KG1 (cell line): ENCODE results near the gene USP34.
"Not testable (repeated sequence)": the region's sequence is repeated elsewhere in the genome, so short reads cannot be mapped to it uniquely, and the experiment has no call there.

Experiments
- DNase-seq: peaks from one replicate; lab custom pipeline; 2025; lab: John Stamatoyannopoulos, UW

The USP34 gene

DNA sequence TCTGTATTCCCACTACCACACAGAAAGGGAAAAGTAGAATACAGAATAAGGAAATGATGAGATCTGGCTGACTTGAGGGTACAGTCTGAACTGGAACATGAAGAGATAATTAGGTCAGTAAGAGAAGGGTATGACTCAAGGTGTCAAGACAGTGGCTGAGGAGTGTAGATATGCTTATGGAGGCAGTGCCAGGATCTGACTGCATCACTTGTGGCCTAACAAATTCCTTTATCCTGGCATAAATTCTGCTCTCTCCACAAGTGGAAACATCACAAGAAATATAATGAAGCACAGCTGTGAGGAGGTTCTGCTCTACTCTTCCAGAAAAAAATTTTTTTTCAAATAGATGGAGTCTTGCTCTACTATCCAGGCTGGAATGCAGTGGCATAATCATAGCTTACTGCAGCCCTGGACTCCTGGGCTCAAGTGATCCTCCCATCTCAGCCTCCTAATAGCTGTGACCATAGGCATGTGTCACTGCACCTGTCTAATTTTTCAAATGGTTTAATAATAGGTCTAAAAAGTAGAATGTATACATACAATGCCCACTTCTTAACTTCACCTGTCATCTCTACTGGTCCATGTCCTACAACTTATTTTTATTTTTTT is 223.6 kb downstream of the USP34 start:
- no peak for DNase-seq

DNA sequence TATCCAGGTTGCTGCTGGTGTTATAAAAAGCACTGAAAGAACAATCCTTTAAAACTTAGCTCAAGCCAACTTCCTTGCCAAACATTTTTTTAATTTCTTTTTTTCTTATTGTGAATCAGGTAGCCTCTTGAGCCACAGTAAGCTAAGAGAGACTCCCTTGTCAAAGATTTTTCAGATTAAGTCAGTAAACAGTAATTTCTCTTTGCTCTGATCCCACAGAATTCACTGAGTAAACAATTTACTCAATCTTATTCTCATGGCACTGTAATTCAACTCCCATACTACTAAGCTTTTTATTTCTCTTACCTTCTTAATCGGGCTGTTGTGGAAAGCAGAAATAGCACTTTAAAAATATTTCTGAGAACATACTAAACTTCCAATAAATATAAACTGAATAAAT is 226.2 kb downstream of the USP34 start:
- no peak for DNase-seq

DNA sequence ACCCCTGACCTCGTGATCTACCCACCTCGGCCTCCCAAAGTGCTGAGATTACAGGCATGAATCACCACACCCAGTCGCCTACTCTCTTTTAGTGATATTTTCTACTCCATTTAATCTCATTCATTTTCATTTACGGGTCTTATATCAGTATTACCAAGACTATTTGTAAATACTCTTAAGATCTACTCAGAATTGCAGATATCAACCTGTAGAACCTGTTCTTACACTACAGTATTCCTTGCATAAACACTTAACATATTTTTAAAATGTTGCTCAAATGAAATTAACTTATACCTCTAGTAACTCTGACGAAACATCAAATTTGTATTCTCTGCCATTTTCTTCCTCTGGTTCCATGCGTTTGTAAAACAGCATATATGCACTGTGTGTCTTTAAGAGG is 229.6 kb downstream of the USP34 start:
- DNase-seq = no peak

DNA sequence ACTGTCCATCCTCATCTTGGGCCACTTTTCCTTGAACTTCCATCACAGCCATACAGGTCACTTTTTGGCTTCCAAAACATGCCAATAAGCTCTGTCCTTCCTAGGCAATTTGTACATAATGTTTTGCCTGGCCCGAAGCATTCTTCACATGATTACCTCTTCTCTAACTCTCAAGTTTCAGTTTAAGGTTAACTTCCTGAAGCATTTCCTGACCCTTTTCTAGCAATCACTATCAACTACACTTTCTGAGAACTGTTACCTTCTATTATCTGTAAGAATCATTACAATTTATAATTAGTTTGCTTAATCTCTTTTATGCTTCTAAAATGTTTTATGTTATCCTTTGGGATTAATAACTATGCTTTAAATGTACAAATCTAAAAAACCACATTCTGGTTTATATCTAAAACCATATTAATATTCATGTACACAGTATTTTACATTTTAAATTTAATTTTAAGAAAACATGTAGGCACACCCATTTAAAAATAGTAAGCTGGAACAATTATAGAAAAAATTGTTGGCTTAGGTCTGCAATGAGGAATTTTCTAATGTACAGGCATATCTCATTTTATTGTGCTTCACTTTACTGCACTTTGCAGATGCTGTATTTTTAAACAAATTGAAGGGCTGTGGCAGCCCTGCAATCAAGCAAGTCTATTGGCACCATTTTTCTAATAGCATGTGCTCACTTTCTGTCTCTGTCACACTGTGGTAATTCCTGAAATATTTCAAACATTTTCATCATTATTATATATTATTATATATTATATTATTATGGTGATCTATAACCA is 232.5 kb downstream of the USP34 start:
- DNase-seq = no peak

DNA sequence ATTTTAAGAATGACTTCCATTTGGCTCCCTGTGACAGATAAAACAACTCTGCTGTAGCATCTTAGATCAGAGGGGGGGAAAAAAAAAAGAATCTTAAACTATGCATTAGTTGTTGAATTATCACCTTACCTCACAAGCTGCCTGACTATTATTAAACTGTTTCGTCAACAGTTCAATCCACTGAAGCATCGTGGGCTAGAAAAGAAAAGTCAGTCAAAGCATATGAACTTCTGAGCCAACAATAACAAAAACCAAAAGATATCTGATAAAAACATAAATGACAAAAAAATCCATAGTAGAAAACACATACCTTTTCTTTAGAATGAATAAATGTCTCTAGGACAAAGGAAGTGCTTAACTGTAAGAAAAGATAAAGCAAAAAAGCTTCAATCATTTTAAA is 235.2 kb downstream of the USP34 start:
- DNase-seq = no peak

DNA sequence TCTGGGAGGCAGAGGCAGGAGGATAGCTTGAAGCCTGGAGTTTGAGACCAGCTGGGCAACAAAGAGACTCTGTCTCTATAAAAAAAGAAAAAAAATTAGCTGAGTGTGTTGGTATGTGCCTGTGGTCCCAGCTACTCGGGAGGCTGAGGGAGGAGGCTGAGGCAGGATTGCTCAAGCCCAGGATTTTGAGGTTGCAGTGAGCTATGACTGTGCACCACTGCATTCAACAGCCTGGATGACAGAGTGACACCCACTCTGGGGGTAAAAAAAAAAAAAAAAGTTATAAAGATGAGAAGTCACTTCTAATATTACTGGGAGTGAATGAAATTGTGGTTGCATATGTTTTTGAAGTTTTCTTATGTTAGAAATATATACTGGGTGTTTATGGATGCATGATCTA is 237.3 kb downstream of the USP34 start:
- DNase-seq = no peak

DNA sequence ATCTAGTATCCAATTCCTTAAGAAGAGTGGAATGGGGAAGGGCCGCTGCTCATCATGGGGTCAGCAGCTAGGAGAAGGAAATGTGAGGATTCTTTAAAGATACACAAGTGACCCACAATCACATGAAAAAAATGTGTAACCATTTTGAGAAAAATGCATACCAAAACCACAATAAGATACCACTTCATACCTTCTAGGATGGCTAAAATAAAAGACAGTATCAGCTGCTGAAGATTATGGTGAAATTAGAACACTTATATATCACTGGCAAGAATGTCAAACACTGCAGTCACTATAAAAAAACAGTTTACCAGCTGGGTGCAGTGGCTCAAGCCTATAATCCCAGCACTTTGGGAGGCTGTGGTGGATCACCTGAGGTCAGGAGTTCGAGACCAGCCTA is 241.0 kb downstream of the USP34 start:
- DNase-seq = no peak

DNA sequence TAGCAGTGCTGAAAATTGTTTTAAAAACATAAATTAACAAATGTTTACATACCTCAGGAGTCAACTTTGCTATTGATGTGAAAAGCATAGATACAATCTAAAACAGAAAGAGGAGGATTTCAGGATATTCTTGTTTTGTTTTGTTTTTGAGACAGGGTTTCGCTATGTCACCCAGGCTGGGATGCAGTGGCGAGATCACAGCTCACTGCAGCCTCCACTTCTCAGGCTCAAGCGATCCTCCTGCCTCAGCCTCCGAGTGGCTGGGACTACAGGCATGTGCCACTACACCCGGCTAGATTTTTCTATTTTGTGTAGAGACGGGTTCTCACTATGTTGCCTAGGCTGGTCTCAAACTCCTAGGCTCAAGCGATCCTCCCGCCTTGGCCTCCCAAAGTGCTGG is 248.3 kb downstream of the USP34 start:
- no peak for DNase-seq

DNA sequence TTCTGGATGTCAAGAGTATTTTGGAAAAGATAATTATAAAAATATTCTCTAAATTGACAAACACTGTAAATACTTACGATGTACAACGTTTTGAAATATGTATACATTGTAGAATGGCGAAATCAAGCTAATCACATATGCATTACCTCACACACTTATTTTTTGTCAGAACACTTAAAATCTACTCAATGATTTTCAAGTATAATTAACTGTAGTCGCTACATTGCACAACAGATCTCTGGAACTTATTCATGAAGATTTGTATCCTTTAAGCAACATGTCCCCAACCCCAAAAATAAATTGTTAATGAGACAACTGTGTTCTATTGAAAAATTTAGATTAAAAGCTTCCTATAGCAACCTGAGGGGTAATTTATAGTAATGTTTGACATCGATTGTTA is 249.1 kb downstream of the USP34 start:
- no peak for DNase-seq

DNA sequence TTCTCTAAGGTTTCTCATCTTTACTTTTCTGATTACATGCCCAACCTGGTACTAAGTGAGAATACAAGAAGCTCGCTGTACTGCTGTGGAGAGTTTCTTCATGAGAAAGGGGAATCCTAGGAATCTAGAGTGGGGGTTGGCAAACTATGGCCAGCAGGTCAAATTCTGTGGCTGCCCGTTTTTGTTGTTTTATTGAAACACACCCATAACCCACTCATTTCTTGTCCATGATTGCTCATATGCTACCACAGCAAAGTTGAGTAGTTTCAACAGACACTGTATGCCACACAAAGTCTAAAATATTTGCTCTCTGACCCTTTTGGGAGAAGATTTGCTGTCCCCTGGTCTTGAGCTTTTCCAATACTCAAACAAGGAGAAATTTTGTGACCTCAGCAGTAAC is 250.1 kb downstream of the USP34 start:
- no peak for DNase-seq

DNA sequence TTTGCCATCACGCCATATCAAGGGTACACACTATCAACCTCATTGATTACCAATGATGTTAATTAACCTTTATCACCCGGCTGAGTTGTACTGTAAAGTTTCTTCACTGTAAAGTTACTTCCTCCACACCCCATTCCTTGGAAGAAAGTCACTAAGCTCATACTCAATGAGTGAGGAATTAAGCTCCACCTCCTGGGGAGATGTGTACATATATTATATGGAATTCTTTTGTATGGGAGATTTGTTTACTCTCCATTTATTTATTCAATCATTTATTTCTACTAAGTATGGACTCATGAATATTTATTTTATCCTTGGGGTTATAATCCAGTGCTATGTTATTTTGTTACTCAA is 252.1 kb downstream of the USP34 start:
- DNase-seq = no peak

DNA sequence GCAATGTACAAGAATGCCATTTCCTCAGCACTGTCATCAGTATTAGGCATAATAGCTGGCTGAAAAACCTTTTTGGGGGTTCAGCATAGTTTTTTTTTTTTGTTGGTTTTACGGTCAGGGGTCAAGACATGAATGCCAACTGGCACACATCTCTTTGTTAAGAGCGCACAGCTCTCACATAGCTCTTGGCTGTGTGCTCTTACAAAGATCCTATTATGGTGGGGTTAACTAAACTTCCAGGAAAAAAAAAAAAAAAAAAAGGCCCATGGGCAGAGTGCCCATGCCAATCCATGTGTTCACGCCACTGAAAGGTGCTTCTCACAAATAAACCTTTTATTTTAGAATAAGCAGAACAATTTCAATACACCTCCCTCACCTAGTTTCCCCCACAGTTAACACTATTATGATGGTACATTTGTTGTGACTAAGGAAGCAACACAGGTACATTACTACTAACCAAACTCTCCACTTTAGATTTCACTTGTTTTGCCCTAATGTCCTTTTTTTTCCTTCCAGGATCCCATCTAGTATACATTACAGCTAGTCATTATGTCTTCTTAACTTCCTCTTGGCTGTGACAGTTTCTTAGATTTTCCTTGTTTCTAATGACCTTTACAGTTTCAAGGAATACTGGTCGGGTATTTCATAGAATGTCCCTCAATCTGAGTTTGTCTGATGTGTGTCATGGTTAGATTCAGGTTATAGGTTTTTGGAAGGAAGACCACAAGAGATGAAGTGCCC is 252.6 kb downstream of the USP34 start:
- DNase-seq = no peak

DNA sequence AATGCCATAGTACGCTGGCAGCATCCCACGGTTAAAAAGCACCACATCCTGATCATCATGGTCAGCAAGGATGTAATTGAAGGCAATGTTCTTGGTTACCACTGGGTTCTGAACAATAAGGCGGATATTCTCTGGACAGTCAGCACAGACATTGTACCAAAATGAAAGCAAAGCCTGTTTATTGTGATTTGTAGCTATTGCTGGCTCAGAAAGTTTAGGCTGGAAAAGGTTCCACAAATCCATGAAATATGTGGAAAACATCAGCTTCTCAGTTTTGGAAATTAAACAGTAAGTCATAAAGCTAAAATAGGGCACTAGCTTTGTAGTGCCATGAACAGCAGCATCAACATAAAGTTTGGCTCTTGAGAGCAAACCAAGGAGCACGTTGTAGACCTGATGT is 256.7 kb downstream of the USP34 start:
- DNase-seq = no peak

DNA sequence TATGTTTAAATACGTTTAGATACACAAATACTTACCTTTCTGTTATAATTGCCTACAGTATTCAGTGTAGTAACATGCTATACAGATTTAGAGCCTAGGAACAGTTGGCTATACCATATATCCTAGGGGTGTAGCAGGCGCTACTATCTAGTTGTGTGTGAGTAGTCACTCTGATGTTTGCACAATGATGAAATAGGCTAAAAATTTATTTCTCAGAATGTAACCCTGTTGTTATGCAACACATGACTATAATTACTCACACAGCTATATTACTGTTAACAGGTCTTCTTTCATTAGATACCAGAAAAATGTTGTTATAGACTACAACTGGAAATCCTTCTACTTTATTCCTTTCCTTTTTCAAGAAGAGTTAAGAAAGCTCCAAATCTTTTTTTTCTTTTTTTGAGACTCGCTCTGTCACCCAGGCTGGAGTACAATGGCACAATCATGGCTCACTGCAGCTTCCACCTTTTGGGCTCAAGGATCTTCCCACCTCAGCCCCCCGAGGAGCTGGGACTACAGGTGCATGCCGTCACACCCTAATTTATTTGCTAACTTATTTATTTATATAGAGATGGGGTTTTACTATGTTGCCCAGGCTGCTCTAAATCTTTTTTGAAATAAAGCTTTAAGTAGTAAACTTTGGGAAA is 260.4 kb downstream of the USP34 start:
- no peak for DNase-seq

DNA sequence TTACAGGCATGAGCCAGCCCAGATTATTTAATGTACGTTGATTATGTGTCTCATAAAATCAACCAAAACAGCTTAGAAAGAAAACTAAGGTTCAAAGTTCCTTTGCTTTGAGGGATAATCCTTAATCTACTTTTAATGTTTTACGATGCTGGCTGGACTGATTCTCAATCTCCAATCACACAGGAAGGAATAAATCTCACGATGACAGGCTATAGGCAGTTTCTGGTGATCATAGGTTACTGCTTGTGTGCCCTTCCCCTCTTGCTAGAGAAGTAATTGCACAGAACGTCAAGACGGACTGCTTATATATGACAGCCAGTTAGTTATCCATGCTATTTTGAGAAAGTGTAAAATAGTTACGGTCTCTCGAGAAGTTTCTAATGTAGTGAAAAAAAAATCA is 265.8 kb downstream of the USP34 start:
- no peak for DNase-seq

DNA sequence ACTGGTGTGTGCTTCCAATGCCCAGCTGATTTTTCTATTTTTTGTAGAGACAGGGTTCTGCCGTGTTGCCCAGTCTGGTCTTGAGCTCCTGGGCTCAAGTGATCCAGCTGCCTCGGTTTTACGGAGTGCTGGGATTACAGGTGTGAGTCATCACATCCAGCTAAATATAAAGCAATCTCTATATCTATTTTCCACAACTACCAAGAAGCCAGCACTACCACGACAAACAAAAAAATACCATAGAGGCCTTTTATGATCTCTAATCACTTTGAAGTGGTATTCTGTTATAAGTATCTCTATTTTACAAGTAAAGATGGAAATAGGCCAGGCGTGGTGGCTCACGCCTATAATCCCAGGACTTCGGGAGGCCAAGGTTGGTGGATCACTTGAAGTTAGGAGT is 274.2 kb downstream of the USP34 start:
- no peak for DNase-seq

DNA sequence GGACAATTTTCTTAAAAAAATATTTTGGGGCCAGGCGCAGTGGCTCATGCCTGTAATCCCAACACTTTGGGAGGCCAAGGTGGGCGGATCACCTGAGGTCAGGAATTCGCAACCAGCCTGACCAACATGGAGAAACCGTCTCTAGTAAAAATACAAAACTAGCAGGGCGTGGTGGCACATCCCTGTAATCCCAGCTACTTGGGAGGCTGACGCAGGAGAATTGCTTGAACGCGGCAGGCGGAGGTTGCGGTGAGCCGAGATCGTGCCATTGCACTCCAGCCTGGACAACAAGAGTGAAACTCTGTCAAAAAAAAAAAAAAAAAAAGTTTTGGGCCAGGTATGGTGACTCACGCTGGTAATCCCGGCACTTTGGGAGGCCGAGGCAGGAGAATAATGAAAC is 276.2 kb downstream of the USP34 start:
- DNase-seq = not testable (repeated sequence)

DNA sequence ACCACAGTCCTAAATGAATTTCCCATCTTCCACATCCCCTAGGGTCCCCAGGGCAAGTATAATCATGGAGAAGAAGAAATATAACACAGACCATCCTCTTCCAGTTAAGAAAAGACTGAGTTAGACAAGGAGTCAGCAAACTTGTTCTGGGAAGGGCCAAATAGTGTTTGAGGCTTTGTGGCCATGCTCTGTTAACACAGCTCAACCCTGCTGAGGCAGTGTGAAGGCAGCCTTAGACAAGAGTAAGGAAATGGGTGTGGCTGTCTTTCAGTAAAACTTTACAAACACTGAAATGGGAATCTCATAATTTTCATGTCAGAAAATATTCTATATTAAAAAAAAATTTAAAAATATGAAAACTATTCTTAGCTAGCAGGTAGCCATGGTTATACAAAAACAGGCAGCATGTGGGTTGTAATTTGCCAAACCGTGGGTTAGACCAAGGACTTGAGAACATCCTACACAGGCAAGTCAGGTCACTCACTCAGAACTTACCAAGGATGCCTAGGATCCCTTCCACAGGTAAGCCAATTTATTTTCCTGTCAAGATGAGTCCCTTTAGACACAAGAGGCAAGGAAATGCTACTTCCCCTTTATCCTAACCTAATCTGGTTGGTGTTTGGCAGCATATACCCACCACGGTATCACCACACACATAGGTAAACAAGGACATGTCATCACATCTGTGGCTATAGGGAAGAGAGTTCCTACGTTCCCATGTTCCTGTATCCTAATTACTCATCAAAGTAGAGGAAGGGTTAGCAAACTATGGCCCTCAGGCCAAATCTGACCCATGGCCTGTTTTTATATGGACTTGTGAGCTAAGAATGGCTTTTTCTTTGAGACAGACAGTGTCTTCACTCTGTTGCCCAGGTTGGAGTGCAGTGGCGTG is 277.0 kb downstream of the USP34 start:
- no peak for DNase-seq

DNA sequence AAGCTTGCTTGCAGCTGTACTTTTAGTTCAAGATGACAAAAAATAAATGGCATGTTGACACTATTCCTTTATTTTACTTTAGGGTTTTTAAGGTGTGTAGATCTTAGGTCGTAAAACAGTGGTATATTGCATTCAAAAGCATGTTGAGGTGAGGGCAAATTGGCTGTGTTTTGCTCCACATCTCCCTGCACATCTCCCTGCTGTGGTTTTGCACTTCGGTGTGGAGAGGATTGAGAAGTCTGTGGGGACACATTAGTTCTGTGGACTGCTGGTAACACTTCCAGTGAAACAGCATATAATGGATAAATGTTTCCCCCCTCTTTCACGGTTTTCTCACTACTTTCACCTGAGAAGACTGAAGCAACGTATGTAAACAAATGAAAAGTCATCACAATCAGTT is 283.8 kb downstream of the USP34 start:
- DNase-seq = no peak

DNA sequence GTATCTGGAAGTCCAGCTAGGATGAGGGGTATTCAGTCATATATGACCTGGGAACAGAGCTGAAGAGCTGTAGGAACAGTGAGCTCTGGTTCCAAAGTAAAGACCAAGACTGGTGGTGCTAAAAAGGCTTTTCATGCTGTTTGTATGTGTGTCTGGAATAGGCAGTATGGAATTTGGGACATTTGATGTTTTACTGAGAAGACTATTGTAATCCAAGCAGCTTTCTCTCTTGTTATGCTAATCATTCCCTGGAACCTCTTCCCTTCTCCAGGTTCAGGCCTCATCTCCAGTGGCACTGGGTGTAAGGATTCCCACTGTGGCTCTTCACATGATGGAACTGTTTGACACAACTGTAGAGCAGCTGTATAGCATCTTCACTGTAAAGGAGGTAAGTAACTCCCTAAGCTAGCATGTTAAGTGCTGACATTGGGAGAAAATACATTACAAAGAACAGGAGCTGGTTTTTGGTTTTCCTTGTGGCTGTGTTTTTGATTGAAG is 285.6 kb downstream of the USP34 start:
- DNase-seq = no peak

DNA sequence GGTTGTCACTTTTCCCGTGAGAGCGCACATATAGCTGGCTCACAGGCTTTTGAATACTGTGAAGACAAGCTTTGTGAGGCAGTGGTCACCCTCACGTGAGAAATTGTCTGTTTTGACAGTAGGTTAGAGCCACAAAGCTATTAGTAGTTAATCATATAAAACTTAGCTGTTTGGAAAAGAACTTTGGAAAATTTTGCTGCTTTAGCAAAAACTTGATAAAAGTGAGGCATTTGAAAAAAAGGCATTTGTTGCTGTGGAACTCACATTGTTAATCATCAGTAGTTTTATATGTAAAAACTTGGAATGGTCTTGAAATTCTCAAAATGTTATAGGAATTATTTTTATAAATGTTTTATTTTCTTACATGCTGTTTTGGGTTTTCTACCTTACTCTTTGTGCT is 286.6 kb downstream of the USP34 start:
- no peak for DNase-seq

DNA sequence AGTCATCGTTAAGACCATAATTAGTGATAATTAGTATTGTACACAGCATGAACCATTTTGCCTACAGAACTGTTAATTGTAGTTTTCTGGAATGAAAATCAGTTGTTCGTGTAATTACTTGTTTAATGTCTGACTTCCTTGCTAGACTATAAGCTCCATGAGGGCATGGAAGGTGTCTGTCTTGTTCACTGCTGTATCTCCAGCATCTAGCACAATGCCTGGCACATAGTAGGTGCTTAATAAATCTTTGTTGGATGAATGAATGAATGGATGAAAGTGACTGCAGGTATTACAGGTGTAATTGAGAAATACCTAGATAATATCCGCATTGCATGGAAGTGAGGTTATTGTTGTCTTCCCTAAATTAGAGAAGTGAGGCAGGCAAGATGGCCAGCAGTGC is 287.1 kb downstream of the USP34 start:
- DNase-seq = no peak
